GM12892 (cell line): Measurements from ENCODE around the gene GALM.

Source experiments
- POLR2A ChIP-seq: IDR thresholded peaks from 2 replicates; pipeline ENCODE4 v1.6.1; 2011; ENCODE audit warnings: low read depth, low read length, control low read depth
- POLR2AphosphoS5 ChIP-seq: IDR thresholded peaks from 2 replicates; pipeline ENCODE4 v1.6.1; 2011; ENCODE audit warnings: low read depth, low read length, control low read depth

- no peak for TF ChIP-seq POLR2A
- TF ChIP-seq POLR2AphosphoS5, result no peak
Observed at GRCh38 chr2:38685116-38685735, 19.3 kb downstream of the GALM start.
